Astrocyte of the spinal cord (primary cell): ENCODE results near the gene OSTN.

Experiments used
- DNase-seq: peaks from one replicate; pipeline ENCODE4 v3.0.0; 2011; ENCODE audit warnings: low read depth, low spot score
- H3K4me3 ChIP-seq: 2 replicates; pipeline ENCODE4 v1.5.1; 2011; ENCODE audit warnings: low read depth, mild to moderate bottlenecking, low read length, moderate library complexity
- in situ Hi-C: cut with HindIII; loops from 2 replicates; pipeline ENCODE4 v1.10.0; 2017; ENCODE audit warnings: low sequenced_read_pairs
- TF ChIP-seq, protein P1 (sequence below): IDR thresholded peaks from 2 replicates; pipeline ENCODE4 v1.5.1; 2012; ENCODE audit warnings: low read depth, mild to moderate bottlenecking, low read length, inconsistent platforms

OSTN gene

GRCh38 chr3:191227541-191227940, 28.5 kb downstream of the OSTN start:
- DNase-seq, result no peak
- no peak overlapping the region for H3K4me3 ChIP-seq
- in situ Hi-C loops, result no loop called here
- TF ChIP-seq, protein P1, sequence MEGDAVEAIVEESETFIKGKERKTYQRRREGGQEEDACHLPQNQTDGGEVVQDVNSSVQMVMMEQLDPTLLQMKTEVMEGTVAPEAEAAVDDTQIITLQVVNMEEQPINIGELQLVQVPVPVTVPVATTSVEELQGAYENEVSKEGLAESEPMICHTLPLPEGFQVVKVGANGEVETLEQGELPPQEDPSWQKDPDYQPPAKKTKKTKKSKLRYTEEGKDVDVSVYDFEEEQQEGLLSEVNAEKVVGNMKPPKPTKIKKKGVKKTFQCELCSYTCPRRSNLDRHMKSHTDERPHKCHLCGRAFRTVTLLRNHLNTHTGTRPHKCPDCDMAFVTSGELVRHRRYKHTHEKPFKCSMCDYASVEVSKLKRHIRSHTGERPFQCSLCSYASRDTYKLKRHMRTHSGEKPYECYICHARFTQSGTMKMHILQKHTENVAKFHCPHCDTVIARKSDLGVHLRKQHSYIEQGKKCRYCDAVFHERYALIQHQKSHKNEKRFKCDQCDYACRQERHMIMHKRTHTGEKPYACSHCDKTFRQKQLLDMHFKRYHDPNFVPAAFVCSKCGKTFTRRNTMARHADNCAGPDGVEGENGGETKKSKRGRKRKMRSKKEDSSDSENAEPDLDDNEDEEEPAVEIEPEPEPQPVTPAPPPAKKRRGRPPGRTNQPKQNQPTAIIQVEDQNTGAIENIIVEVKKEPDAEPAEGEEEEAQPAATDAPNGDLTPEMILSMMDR, result no peak

- TF ChIP-seq, protein P1, result no peak
- no peak for DNase-seq
- in situ Hi-C loops, result no loop called here
- no peak overlapping the region for H3K4me3 ChIP-seq
These were observed 35.2 kb downstream of the OSTN start for GRCh38 chr3:191234216-191234615.

GRCh38 chr3:191235331-191236314, 36.6 kb downstream of the OSTN start:
- in situ Hi-C loops, result no loop called here
- TF ChIP-seq, protein P1, result no peak
- peak; percentile 56 for DNase-seq
- H3K4me3 ChIP-seq, result no peak overlapping the region

DNA sequence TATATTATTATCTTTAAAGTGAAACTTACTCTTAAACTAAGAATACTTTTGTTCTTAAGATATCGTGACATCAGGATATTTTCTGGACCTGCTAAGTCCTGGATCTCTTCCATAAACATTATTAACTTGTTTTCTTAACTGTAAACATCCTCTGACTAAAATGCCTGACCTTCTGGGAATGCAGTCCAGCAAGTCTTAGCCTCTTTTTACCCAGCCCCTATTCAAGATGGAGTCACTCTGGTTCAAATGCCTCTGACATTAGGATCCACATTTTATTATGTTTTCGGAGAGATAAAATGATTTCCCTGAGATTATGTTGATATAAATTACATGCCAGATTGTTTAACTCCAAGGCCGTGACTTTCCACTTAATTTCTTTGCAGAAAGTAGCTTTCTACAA, 37.6 kb downstream of the OSTN start:
- in situ Hi-C loops, result no loop called here
- peak; percentile 25 for DNase-seq
- no peak overlapping the region for H3K4me3 ChIP-seq
- TF ChIP-seq, protein P1, result no peak

DNA sequence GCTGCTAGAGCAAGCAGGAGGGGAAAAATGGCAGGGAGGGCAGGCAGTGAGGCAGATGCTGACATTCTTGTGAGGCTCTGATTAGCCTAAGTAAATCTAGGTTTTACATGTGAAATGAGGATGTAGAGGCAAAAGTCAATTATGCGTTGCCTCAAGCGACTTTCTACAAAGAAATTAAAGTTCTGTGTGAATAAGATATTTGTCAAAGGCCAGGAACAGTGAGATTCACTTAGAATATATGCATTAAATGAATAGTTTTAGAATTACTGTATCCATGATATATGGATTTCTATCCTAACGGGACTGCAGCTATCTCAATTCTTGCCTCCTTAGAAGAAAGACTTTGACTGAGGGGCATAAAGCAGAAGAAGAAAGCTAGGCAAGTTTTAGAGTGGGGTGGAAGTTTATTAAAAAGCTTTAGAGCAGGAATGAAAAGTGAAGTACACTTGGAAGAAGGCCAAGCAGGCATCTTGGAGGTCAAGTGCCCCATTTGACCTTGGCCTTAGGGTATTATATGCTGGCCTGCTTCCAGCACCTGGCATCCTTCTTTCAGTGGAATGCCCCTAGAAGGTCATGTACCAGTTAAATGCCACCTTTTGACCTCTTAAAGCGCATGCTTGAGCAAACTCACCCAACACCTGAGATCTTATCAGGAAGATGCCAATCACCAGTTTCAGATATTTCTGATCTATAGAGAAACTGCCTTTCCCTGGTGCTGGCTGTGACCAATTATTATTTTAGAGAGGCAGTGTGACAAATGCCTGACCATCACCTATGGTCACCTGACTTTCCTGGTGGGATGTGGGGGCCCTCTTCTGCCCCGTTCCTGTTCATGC, 38.2 kb downstream of the OSTN start:
- H3K4me3 ChIP-seq, result no peak overlapping the region
- no peak for DNase-seq
- TF ChIP-seq, protein P1, result no peak
- in situ Hi-C loops, result no loop called here

DNA sequence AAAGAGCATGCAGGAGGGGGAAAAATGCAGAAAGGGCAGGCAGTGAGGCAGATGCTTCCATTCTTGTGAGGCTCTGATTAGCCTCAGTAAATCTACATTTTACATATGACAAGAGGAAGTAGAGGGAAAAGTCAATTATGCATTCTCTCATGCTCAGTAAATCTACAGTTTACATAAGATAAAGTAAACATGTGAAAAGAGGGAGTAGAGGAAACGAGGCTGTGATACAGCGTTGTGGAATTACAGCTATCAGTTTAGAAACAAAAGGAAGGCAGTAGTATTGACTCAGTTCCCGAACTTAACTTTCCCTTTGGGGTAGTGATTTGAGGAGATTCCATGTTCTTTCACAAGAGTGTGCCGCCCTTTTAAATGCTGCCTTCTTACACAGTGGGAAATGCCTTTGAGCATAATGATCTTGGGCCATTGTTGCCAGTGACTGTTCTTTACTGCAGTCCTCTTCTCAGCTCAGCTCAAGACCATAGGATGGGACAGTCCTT, 39.3 kb downstream of the OSTN start:
- TF ChIP-seq, protein P1, result no peak
- H3K4me3 ChIP-seq, result no peak overlapping the region
- in situ Hi-C loops, result no loop called here
- peak; percentile 49 for DNase-seq
